Sigmoid colon (tissue), 7 donors: ENCODE data around the gene UBXN1. TPM values are rescaled to one million over a fixed set of nuclear protein-coding genes. Genes with fewer than 3 reads are reported as not detected.

Source experiments
- DNase-seq: peaks from one replicate; pipeline ENCODE4 v3.0.0-alpha.2; 2019
- H3K27ac ChIP-seq, 4 donors: fragments of 200-600 bp; sonication (generic); one replicate each; pipeline ENCODE4 v1.5.1; 2016 to 2019; ENCODE audit warnings: mild to moderate bottlenecking in 1 of 4
- H3K27me3 ChIP-seq, 3 donors: fragments of 200-600 bp; sonication (generic); one replicate each; pipeline ENCODE4 v1.5.1; 2019; ENCODE audit warnings: mild to moderate bottlenecking in 1 of 3
- H3K36me3 ChIP-seq, 4 donors: fragments of 200-600 bp; sonication (generic); one replicate each; pipeline ENCODE4 v1.5.1; 2016 to 2019
- H3K4me1 ChIP-seq, 4 donors: fragments of 200-600 bp; sonication (generic); one replicate each; pipeline ENCODE4 v1.5.1; 2017 to 2019
- H3K4me3 ChIP-seq, 4 donors: fragments of 200-600 bp; sonication (generic); one replicate each; pipeline ENCODE4 v1.5.1; 2017 to 2019; ENCODE audit warnings: mild to moderate bottlenecking in 2 of 4, moderate library complexity in 1 of 4
- H3K9me3 ChIP-seq, 4 donors: fragments of 200-600 bp in 3 of 4; sonication (generic) in 3 of 4; one replicate each; pipeline versions ENCODE4 v1.5.1 to v1.6.1; 2013 to 2019
- CTCF ChIP-seq, 4 experiments: fragments of 450-650 bp in 3 of 4; fragments of 200-600 bp in 1 of 4; IDR thresholded peaks; one replicate each; pipeline ENCODE4 v1.5.1; 2016 to 2019; ENCODE audit warnings: antibody characterized with exemption in 4 of 4, mild to moderate bottlenecking in 3 of 4, moderate library complexity in 2 of 4
- EP300 ChIP-seq, 4 donors: sonication (generic); formaldehyde crosslinking; IDR thresholded peaks; one replicate each; pipeline ENCODE4 v1.6.1; 2017; ENCODE audit warnings: antibody characterized with exemption in 4 of 4
- POLR2A ChIP-seq, 2 donors: fragments of 450-650 bp; IDR thresholded peaks; one replicate each; pipeline ENCODE4 v1.6.1; 2016; ENCODE audit warnings: antibody characterized with exemption in 2 of 2, mild to moderate bottlenecking in 2 of 2, moderate library complexity in 2 of 2
- POLR2AphosphoS5 ChIP-seq, 4 donors: sonication (generic); formaldehyde crosslinking; IDR thresholded peaks; one replicate each; pipeline ENCODE4 v1.6.1; 2017; ENCODE audit warnings: antibody characterized with exemption in 4 of 4
- WGBS, 2 donors: extraction: QIAGEN DNeasy Blood & Tissue Kit; methylation state at CpG; one replicate each; pipeline ENCODE4 v1.1.7; 2013; 5-methylcytosine and 5-hydroxymethylcytosine counted together
- intact Hi-C: fragments of 100-400 bp; cut with DNase I; formaldehyde crosslinking; loops from one replicate; pipeline ENCODE4 v1.15.1; 2023
- polyA plus RNA-seq, 3 donors: library from polyadenylated mRNA; stranded (reverse); fragments of 200-250 nt; gene quantifications; one replicate each; pipeline ENCODE4 v1.2.3, GENCODE V29; 2013
- total RNA-seq, 4 donors: library from RNA; depleted of rRNA; stranded (reverse); fragments of >200 nt; gene quantifications; one replicate each; pipeline ENCODE4 v1.1.0, GENCODE V29; 2016
- donor health status: healthy with polysubstance abuse.
- donor health status: Bipolar disorder and iron deficiency.
- donor health status: healthy.

Gene UBXN1
- total and polyA plus RNA-seq, 7 donors: 132 to 298 (median 177) TPM

GRCh38 chr11:62665599-62666258, 13.1 kb downstream of the UBXN1 start:
- peaks cover 0 to 46% (median 39%) of the 10 kb centered on the region in 4 donors for H3K4me1 ChIP-seq
- intact Hi-C loops: loop anchor here (2.0 to 5.0 kb wide), 3 partner anchors 19 to 53 kb away; partner anchors contain the start of genes BSCL2, EML3, GANAB and GNG3
- peak overlapping the region; percentile 74 to 89 (median 86) for H3K4me3 ChIP-seq
- H3K27ac ChIP-seq: peak overlapping the region; percentile 91 to 97 (median 94)
- 1 to 3% methylated on average over 39 of the region's 39 CpGs for WGBS, 2 donors
- no peak for TF ChIP-seq CTCF (IDR thresholded peaks at IDR 0.05)
- TF ChIP-seq POLR2A (IDR thresholded peaks at IDR 0.05): no peak
- no peak for TF ChIP-seq POLR2AphosphoS5 (IDR thresholded peaks at IDR 0.05)
- TF ChIP-seq EP300 (IDR thresholded peaks at IDR 0.05): no peak
- H3K27me3 ChIP-seq: no peaks in the 10 kb centered on the region
- H3K9me3 ChIP-seq: no peaks in the 10 kb centered on the region
- H3K36me3 ChIP-seq: peaks cover 0 to 28% (median 8%) of the 10 kb centered on the region in 4 donors
- DNase-seq: peak; percentile 81

GRCh38 chr11:62665075-62665598, 13.7 kb downstream of the UBXN1 start, which contains the start of the genes C11orf98 and CSKMT:
Gene C11orf98, minus strand, starts transcription at chr11:62665210. Its CDS starts 41 bp downstream, at chr11:62665169.
Gene CSKMT, plus strand, starts transcription at chr11:62665312. Its CDS starts 568 bp downstream, at chr11:62665880.
- intact Hi-C loops: loop anchor here (2.0 to 5.0 kb wide), 3 partner anchors 18 to 53 kb away; partner anchors contain the start of genes BSCL2, EML3, GANAB and GNG3
- 0 to 1% methylated on average over 47 of the region's 47 CpGs for WGBS, 2 donors
- H3K4me3 ChIP-seq: peak within 1 kb of the TSS; percentile 74 to 89 (median 86)
- no peaks in the 10 kb centered on the region for H3K9me3 ChIP-seq
- peak within 1 kb of the TSS; percentile 91 to 97 (median 94) for H3K27ac ChIP-seq
- TF ChIP-seq POLR2A (IDR thresholded peaks at IDR 0.05) (peak; percentile 99), POLR2AphosphoS5 (IDR thresholded peaks at IDR 0.05) (peak; percentile 99 to 100 (median 100)), CTCF (IDR thresholded peaks at IDR 0.05) (no peak)
- peaks cover 0 to 28% (median 8%) of the 10 kb centered on the region in 4 donors for H3K36me3 ChIP-seq
- no peaks in the 10 kb centered on the region for H3K27me3 ChIP-seq
- DNase-seq: peak; percentile 98
- H3K4me1 ChIP-seq: peaks cover 0 to 40% (median 34%) of the 10 kb centered on the region in 4 donors

- no peak for TF ChIP-seq POLR2AphosphoS5 (IDR thresholded peaks at IDR 0.05)
- TF ChIP-seq CTCF (IDR thresholded peaks at IDR 0.05): no peak
- no peak for TF ChIP-seq POLR2A (IDR thresholded peaks at IDR 0.05)
- TF ChIP-seq EP300 (IDR thresholded peaks at IDR 0.05): no peak
- peak; percentile 79 for DNase-seq
- H3K27me3 ChIP-seq: no peaks in the 10 kb centered on the region
- H3K4me1 ChIP-seq: peaks cover 0 to 39% (median 34%) of the 10 kb centered on the region in 4 donors
- 2 to 3% methylated on average over 36 of the region's 36 CpGs for WGBS, 2 donors
- intact Hi-C loops: loop anchor here (2.0 to 5.0 kb wide), 3 partner anchors 18 to 52 kb away; partner anchors contain the start of genes BSCL2, EML3, GANAB and GNG3
- peak overlapping the region; percentile 74 to 89 (median 86) for H3K4me3 ChIP-seq
- peaks cover 0 to 28% (median 8%) of the 10 kb centered on the region in 4 donors for H3K36me3 ChIP-seq
- peak overlapping the region; percentile 91 to 97 (median 94) for H3K27ac ChIP-seq
- no peaks in the 10 kb centered on the region for H3K9me3 ChIP-seq
Measured at GRCh38 chr11:62664405-62665074, 14.3 kb downstream of the UBXN1 start.

- Histone ChIP-seq H3K4me1 (peaks cover 0 to 11% (median 8%) of the 10 kb centered on the region in 4 donors), H3K27ac (no peak overlapping the region), H3K36me3 (peaks cover 0 to under 1% (median 0%) of the 10 kb centered on the region in 4 donors), H3K9me3 (no peaks in the 10 kb centered on the region), H3K4me3 (no peak overlapping the region), H3K27me3 (no peaks in the 10 kb centered on the region)
- no peak for DNase-seq
- 62 to 70% methylated on average over 5 of the region's 5 CpGs for WGBS, 2 donors
- TF ChIP-seq POLR2A (IDR thresholded peaks at IDR 0.05): no peak
- TF ChIP-seq POLR2AphosphoS5 (IDR thresholded peaks at IDR 0.05): no peak
- TF ChIP-seq EP300 (IDR thresholded peaks at IDR 0.05): no peak
- intact Hi-C loops: no loop called here
Measured at GRCh38 chr11:62656796-62657429, 22.0 kb downstream of the UBXN1 start.
